SU-DHL-6 (cell line): ENCODE results near the gene IFI16.
"Not testable (repeated sequence)": the region's sequence is repeated elsewhere in the genome, so short reads cannot be mapped to it uniquely, and the experiment has no call there.

Experiments used
- H2AFZ ChIP-seq: fragments of 200-600 bp; sonication (generic); 2 replicates; pipeline ENCODE4 v1.6.1; 2014; ENCODE audit warnings: low read depth, mild to moderate bottlenecking, moderate library complexity, mixed read lengths, antibody characterized with exemption, low read length; ENCODE audit not compliant: severe bottlenecking
- H3F3A ChIP-seq: fragments of 200-600 bp; shearing (Covaris generic); 2 replicates; pipeline ENCODE4 v1.6.0; 2016; ENCODE audit warnings: antibody characterized with exemption, mild to moderate bottlenecking; ENCODE audit not compliant: insufficient read depth
- H3K27ac ChIP-seq: fragments of 200-600 bp; sonication (generic); 2 replicates; pipeline ENCODE4 v1.5.1; 2016; ENCODE audit warnings: low read depth, mild to moderate bottlenecking, low read length, moderate library complexity, mixed read lengths
- H3K27me3 ChIP-seq: fragments of 200-600 bp; sonication (generic), shearing (Covaris generic); 2 replicates; pipeline ENCODE4 v1.6.0; 2014; ENCODE audit warnings: mild to moderate bottlenecking, low read length
- H3K36me3 ChIP-seq: fragments of 200-600 bp; sonication (generic); 2 replicates; pipeline ENCODE4 v1.6.1; 2014; ENCODE audit warnings: mild to moderate bottlenecking, low read length, mixed read lengths
- H3K4me2 ChIP-seq: fragments of 300-600, 200-600 bp; shearing (Covaris generic), sonication (generic); 2 replicates; pipeline ENCODE4 v1.6.0; 2014; ENCODE audit warnings: low read length, low read depth, mild to moderate bottlenecking; ENCODE audit not compliant: poor library complexity, severe bottlenecking
- H3K4me3 ChIP-seq: fragments of 200-600 bp; sonication (generic); 2 replicates; pipeline ENCODE4 v1.5.1; 2014; ENCODE audit warnings: antibody characterized with exemption, low read length, mild to moderate bottlenecking, mixed read lengths; ENCODE audit not compliant: insufficient read depth, poor library complexity, severe bottlenecking
- H3K79me2 ChIP-seq: fragments of 200-600 bp; sonication (generic); 2 replicates; pipeline ENCODE4 v1.6.1; 2014; ENCODE audit warnings: mild to moderate bottlenecking, low read length, moderate library complexity; ENCODE audit not compliant: insufficient read depth
- H3K9ac ChIP-seq: fragments of 200-600 bp; sonication (generic); 2 replicates; pipeline ENCODE4 v1.7.0; 2014; ENCODE audit warnings: mild to moderate bottlenecking, low read length
- H3K9me2 ChIP-seq: fragments of 200-600 bp; sonication (generic); replicated peaks from 2 replicates; pipeline ENCODE4 v1.6.1; 2014; ENCODE audit warnings: low read length; ENCODE audit not compliant: insufficient read depth
- H3K9me3 ChIP-seq: fragments of 200-600 bp; sonication (generic); 2 replicates; pipeline ENCODE4 v1.6.1; 2014; ENCODE audit warnings: low read length, mixed read lengths; ENCODE audit not compliant: insufficient read depth
- H4K20me1 ChIP-seq: fragments of 200-600 bp; sonication (generic); 2 replicates; pipeline ENCODE4 v1.6.1; 2014; ENCODE audit warnings: low read depth, mild to moderate bottlenecking, antibody characterized with exemption, low read length, moderate library complexity, mixed read lengths
- EZH2phosphoT487 ChIP-seq: fragments of 200-600 bp; sonication (generic), shearing (Covaris generic); conservative IDR thresholded peaks from 2 replicates; pipeline ENCODE4 v1.6.1; 2018; ENCODE audit warnings: mild to moderate bottlenecking, antibody characterized with exemption, low read length, moderate library complexity, mixed read lengths
- TF ChIP-seq, protein P1 (sequence below): fragments of 200-600 bp; sonication (generic); IDR thresholded peaks from one replicate; pipeline ENCODE4 v1.5.1; 2017; ENCODE audit warnings: antibody characterized with exemption, mild to moderate bottlenecking, low read length, moderate library complexity; ENCODE audit not compliant: insufficient read depth, poor library complexity, severe bottlenecking

The IFI16 gene

DNA sequence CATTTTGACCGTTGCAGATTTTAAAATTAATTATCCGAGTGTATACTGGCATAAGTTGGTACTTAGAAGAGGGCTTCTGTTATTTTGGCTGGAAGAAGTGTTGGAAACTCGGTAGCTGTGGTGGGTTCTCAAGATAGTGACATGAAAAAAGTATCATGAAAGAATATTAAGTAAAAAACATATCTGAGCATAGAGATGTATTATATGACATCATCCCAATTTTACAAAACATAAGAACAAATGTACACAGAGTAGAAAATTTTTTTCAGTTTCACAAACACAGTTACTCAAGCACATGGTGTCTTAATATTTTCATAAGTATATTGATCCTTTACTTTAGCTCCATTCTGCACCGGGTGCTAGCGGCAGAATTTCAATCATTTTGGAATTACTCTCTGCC is 684 bp downstream of the IFI16 start:
- Histone ChIP-seq H4K20me1 (no peaks in the 10 kb centered on the region), H3K4me3 (peak overlapping the region; percentile 79), H3K79me2 (peaks cover 59% of the 10 kb centered on the region), H2AFZ (no peak overlapping the region), H3K36me3 (peaks cover 28% of the 10 kb centered on the region), H3K27ac (peak overlapping the region; percentile 85), H3K9ac (peak overlapping the region; percentile 89), H3K9me3 (no peaks in the 10 kb centered on the region), H3F3A (peaks cover 44% of the 10 kb centered on the region), H3K9me2 (no peaks in the 10 kb centered on the region), H3K4me2 (peak overlapping the region; percentile 97), H3K27me3 (no peaks in the 10 kb centered on the region)
- no peak for TF ChIP-seq EZH2phosphoT487
- TF ChIP-seq, protein P1, sequence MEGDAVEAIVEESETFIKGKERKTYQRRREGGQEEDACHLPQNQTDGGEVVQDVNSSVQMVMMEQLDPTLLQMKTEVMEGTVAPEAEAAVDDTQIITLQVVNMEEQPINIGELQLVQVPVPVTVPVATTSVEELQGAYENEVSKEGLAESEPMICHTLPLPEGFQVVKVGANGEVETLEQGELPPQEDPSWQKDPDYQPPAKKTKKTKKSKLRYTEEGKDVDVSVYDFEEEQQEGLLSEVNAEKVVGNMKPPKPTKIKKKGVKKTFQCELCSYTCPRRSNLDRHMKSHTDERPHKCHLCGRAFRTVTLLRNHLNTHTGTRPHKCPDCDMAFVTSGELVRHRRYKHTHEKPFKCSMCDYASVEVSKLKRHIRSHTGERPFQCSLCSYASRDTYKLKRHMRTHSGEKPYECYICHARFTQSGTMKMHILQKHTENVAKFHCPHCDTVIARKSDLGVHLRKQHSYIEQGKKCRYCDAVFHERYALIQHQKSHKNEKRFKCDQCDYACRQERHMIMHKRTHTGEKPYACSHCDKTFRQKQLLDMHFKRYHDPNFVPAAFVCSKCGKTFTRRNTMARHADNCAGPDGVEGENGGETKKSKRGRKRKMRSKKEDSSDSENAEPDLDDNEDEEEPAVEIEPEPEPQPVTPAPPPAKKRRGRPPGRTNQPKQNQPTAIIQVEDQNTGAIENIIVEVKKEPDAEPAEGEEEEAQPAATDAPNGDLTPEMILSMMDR = no peak

DNA sequence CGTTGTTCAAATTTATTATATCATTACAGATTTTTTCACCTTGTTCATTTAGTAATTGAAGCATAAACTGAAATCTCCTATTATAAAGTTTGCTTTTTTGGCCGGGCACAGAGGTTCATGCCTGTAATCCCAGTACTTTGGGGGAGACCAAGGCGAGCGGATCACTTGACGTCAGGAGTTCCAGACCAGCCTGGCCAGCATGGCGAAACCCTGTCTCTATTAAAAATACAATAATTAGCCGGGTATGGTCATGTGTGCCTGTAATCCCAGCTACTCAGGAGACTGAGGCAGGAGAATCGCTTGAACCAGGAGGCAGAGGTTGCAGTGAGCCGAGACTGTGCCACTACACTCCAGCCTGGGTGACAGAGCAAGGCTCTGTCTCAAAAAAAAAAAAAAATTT is 1.3 kb downstream of the IFI16 start:
- not testable (repeated sequence) for H2AFZ ChIP-seq, H3K9me3 ChIP-seq, H3K9me2 ChIP-seq, H3K27me3 ChIP-seq, H4K20me1 ChIP-seq
- Histone ChIP-seq H3K9ac (peak overlapping the region; percentile 89), H3K27ac (peak overlapping the region; percentile 85), H3K4me2 (peak overlapping the region; percentile 97), H3K36me3 (peaks cover 34% of the 10 kb centered on the region), H3K79me2 (peaks cover 65% of the 10 kb centered on the region), H3F3A (peaks cover 51% of the 10 kb centered on the region), H3K4me3 (peak overlapping the region; percentile 79)

DNA sequence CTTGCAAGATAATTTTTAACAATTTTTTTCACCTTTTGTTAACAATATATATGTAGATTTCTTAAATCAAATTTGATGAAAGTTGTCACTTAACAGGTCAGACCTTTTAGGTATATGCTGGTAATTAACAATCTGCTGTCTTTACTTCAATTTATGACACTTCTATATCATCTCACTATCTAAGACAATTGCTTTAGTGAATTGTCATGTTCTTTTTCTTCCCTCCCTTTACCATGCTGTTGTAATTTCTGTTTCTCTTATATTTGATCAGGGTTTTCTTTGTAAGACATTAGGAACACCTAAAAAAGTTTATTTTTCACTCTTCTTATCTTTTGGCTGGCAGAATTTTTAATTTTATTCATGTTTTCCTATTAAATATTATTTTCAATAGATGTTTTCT is 2.0 kb downstream of the IFI16 start:
- no peaks in the 10 kb centered on the region for H3K27me3 ChIP-seq
- peaks cover 51% of the 10 kb centered on the region for H3F3A ChIP-seq
- H3K27ac ChIP-seq = peak overlapping the region; percentile 85
- H3K4me2 ChIP-seq = peak overlapping the region; percentile 97
- peaks cover 73% of the 10 kb centered on the region for H3K79me2 ChIP-seq
- peak overlapping the region; percentile 79 for H3K4me3 ChIP-seq
- peak overlapping the region; percentile 89 for H3K9ac ChIP-seq
- no peak overlapping the region for H2AFZ ChIP-seq
- no peaks in the 10 kb centered on the region for H3K9me2 ChIP-seq
- no peaks in the 10 kb centered on the region for H3K9me3 ChIP-seq
- H3K36me3 ChIP-seq = peaks cover 41% of the 10 kb centered on the region
- H4K20me1 ChIP-seq = no peaks in the 10 kb centered on the region
- TF ChIP-seq, protein P1 = no peak
- TF ChIP-seq EZH2phosphoT487 = no peak

DNA sequence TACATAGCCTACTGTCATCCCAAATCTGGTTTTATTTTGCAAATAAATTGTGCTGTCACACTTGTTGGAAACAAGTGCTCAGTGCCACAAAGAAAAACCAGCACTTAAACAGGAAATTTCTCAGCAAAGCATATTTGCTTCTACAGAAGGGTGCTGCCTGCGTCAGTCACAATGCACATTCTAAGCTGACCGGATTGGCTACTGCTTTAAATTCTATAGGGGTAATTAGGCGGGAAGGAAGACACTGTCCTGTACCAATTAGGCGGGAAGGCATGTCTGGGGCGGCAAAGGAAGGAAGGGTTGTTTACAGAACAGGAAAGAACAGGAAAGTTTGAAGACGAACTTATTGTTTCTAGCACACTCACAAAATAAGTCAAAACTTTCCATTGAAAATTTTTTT is 2.8 kb downstream of the IFI16 start:
- TF ChIP-seq EZH2phosphoT487 = no peak
- TF ChIP-seq, protein P1 = no peak
- peak overlapping the region; percentile 85 for H3K27ac ChIP-seq
- H3K36me3 ChIP-seq = peaks cover 46% of the 10 kb centered on the region
- no peaks in the 10 kb centered on the region for H3K27me3 ChIP-seq
- peaks cover 46% of the 10 kb centered on the region for H3F3A ChIP-seq
- peak overlapping the region; percentile 97 for H3K4me2 ChIP-seq
- no peak overlapping the region for H2AFZ ChIP-seq
- H3K79me2 ChIP-seq = peaks cover 77% of the 10 kb centered on the region
- no peaks in the 10 kb centered on the region for H3K9me3 ChIP-seq
- H3K4me3 ChIP-seq = peak overlapping the region; percentile 79
- H3K9me2 ChIP-seq = no peaks in the 10 kb centered on the region
- H3K9ac ChIP-seq = peak overlapping the region; percentile 89
- H4K20me1 ChIP-seq = no peaks in the 10 kb centered on the region
